NCI-H345 treated with DMSO at 0.1 percent for 48 hours (cell line): Measurements from ENCODE around the gene LTA4H.

ENCODE experiments used
- DNase-seq: peaks from one replicate; lab custom pipeline; 2025; ENCODE audit not compliant: unreplicated experiment; lab: John Stamatoyannopoulos, UW

LTA4H gene

DNA sequence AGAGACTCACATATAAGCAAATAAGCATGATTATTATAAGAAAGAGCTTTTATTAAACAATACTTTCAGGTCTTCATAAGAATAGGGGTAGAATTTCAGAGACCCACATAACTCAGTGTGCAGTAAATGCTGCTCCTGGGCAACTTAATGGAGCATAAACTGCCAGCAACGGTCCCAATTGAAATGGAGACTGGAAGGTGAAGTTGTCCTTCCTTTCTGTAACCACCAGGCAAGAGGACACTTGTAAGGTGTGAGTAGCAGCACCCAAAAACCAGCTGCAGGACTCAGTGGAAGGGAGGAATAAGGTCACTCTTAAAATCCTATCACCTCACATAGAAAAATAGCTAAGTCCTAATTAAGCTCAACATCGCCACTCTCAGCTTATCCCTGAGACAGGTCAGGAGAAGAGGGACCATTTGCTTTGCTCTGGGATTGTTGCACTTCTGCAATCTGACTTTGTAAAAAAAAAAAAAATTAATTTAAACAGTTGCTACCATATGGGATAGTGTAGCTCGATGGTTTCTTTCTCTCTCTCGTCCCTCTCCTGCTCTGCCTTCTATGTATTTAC, 22.7 kb upstream of the LTA4H start:
- DNase-seq = no peak

- DNase-seq = no peak
Observed at GRCh38 chr12:96056646-96057455, 21.5 kb upstream of the LTA4H start.

- DNase-seq = no peak
Observed at GRCh38 chr12:96054244-96054610, 18.8 kb upstream of the LTA4H start.

- no peak for DNase-seq
Observed at GRCh38 chr12:96053476-96054243, 18.3 kb upstream of the LTA4H start.

DNA sequence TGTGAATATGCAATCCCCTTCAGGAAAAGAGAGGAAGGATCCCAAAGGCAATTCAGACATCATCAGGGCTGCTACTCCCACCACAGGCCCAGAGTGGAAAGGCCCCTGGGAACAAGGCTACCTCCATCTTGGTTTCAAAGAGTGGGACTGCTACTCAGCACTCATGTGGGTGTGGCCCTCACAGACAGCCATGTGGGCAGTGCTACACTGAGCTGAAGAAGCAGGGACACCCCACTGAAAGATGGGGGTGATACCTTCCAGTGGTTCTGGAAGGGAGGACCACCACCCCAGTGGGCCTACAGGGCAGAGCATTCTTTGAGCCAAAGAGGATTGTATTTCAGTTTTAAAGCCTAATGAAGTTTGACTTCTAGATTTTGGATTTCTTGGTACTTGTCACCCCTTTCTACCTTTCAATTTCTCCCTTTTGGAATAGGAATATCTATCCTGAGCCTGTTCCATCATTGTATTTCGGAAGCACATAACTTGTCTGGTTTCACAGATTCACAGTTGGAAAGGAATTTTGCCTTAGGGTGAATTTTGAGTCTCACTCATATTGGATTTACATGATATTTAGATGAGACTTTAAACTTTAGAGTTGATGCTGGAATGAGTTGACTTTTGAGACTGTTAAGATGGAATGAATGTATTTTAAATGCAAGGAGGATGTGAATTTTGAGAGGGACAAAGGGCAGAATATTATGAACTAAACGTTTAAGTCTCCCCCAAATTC, 16.5 kb upstream of the LTA4H start:
- no peak for DNase-seq

- DNase-seq = no peak
Observed at GRCh38 chr12:96050139-96050538, 14.8 kb upstream of the LTA4H start.

DNA sequence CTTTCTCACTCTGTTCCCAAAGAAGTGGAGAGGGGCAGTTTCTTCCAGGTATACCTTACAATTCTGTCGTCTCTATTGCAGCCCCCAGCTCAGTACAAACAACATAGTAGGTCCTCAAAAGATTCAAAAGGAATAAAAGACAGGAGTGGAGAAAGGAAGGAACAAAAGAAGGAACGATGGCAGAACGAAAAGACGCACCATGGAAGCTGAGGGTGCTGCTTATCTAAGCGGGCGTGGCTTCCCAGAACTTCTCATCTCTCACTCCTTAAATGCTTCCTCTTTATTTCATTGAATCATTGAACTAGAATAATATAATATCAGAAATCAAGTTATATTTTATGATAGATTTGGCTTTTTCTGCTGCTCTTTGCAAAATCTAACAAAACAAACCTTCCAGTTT, 13.7 kb upstream of the LTA4H start:
- DNase-seq = no peak

GRCh38 chr12:96048393-96048969, 13.1 kb upstream of the LTA4H start:
- no peak for DNase-seq

GRCh38 chr12:96047229-96048211, 12.1 kb upstream of the LTA4H start:
- DNase-seq = peak; percentile 33

DNA sequence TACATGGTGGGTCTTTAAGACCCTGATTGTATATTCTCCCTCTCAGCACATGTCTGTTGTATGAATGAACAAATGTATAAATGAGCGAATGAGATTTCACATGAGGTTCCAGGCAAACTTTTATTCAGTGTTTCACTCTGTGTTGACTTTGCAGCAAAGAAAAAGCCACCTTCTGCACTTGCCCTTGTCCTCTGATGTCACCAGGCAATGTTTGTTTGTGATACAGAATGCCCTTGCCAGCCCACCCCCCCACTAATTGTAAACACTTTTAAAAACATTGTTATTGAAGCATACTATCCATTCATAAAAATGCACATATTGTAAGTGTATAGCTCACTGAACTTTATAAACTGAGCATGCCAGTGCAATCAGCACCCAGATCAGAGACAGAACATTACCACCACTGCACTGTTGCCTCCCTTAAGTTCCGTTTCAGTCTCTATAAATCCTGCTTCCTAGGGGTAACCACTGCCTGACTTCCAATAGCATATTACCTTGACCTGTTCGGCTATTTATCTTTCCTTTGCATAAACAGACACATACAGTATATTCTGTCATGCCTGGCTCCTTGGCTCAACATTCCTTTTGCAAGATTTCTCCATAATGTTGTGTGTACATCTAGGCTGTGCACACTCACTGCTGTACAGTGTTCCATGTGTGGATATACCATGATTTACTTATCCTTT, 11.3 kb upstream of the LTA4H start:
- no peak for DNase-seq

GRCh38 chr12:96045566-96045965, 10.2 kb upstream of the LTA4H start:
- no peak for DNase-seq

GRCh38 chr12:96044943-96045290, 9.5 kb upstream of the LTA4H start:
- no peak for DNase-seq

GRCh38 chr12:96044017-96044942, 8.9 kb upstream of the LTA4H start:
- DNase-seq = no peak

DNA sequence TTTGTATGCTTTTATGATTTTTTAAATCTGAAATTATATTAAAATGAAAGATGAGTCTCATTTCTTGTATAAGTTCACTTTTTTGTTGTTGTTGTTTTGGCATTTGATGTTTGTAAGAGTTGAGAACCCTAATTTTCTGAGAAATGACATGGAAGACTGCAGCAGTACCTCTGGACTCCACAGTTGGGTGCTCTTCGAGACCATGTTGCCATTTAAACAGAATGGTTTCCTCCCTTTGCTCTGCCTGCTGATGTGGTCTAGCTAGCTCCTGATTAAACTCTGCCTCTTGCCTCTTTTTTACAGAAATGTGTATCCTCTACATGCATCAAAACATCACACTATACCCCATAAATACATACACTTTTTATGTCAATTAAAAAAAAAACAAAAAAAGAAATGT, 5.8 kb upstream of the LTA4H start:
- DNase-seq = no peak

- DNase-seq = no peak
Observed at GRCh38 chr12:96040305-96041133, 5.1 kb upstream of the LTA4H start.

DNA sequence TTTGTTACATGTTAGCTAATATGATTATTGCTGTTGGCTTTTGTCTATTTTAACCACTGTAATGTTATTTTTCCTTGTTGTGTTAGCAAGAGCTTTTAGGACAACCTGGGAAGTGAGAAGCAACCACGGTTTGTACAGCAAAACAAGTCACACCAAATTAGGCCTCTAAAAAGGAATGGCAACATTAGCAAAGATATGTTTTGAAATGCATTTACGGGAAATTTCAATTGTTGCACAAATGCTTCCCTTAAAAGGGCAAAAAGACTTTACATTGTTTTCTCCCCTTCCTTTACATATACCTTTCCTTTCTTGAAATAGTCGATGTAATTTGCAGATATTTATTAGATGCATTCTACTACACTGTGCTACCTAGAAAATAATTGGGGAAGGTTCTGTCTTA, 4.1 kb upstream of the LTA4H start:
- DNase-seq = no peak

GRCh38 chr12:96036765-96037455, 1.5 kb upstream of the LTA4H start:
- no peak for DNase-seq
